ENCODE results near the gene MEIG1.
"Not testable (repeated sequence)": the region's sequence is repeated elsewhere in the genome, so short reads cannot be mapped to it uniquely, and the experiment has no call there.

The MEIG1 gene

GRCh38 chr10:14959221-14960057 lies at the start of gene MEIG1:
TSS of gene MEIG1 (plus strand) at chr10:14959388. CDS start at chr10:14966469, 7,081 bp downstream.
- peak; percentile 48 for DNase-seq

GRCh38 chr10:14910953-14911352 lies 48.2 kb upstream of the MEIG1 start:
- DNase-seq: no peak

- DNase-seq: no peak
Observed at GRCh38 chr10:14911801-14912200, 47.4 kb upstream of the MEIG1 start.

GRCh38 chr10:14916600-14916999 lies 42.6 kb upstream of the MEIG1 start:
- no peak for DNase-seq

GRCh38 chr10:14917827-14918226 lies 41.4 kb upstream of the MEIG1 start:
- no peak for DNase-seq

GRCh38 chr10:14918964-14919363 lies 40.2 kb upstream of the MEIG1 start:
- no peak for DNase-seq

GRCh38 chr10:14924013-14924412 lies 35.2 kb upstream of the MEIG1 start:
- DNase-seq: no peak

- no peak for DNase-seq
Observed at GRCh38 chr10:14925268-14925667, 33.9 kb upstream of the MEIG1 start.

GRCh38 chr10:14926061-14926470 lies 33.1 kb upstream of the MEIG1 start:
- no peak for DNase-seq

GRCh38 chr10:14926722-14927416 lies 32.3 kb upstream of the MEIG1 start:
- DNase-seq: no peak

- DNase-seq: no peak
Observed at GRCh38 chr10:14930610-14931009, 28.6 kb upstream of the MEIG1 start.

- no peak for DNase-seq
Observed at GRCh38 chr10:14936584-14936983, 22.6 kb upstream of the MEIG1 start.

- not testable (repeated sequence) for DNase-seq
Observed at GRCh38 chr10:14938971-14939370, 20.2 kb upstream of the MEIG1 start.

GRCh38 chr10:14942147-14942949 lies 16.8 kb upstream of the MEIG1 start:
- not testable (repeated sequence) for DNase-seq

GRCh38 chr10:14942950-14943338 lies 16.2 kb upstream of the MEIG1 start:
- DNase-seq: not testable (repeated sequence)

- DNase-seq: no peak
Observed at GRCh38 chr10:14945108-14945507, 14.1 kb upstream of the MEIG1 start.

- DNase-seq: no peak
Observed at GRCh38 chr10:14947268-14947667, 11.9 kb upstream of the MEIG1 start.

GRCh38 chr10:14949291-14949690 lies 9.9 kb upstream of the MEIG1 start:
- DNase-seq: no peak

GRCh38 chr10:14952851-14953423 lies 6.3 kb upstream of the MEIG1 start:
- DNase-seq: no peak

GRCh38 chr10:14953424-14954000 lies 5.7 kb upstream of the MEIG1 start:
- no peak for DNase-seq

- peak; percentile 19 for DNase-seq
Observed at GRCh38 chr10:14954001-14954770, 5.0 kb upstream of the MEIG1 start, which contains the start of gene DCLRE1C. TSS of gene DCLRE1C (minus strand) at chr10:14954096. CDS start at chr10:14954010, 86 bp downstream.

- no peak for DNase-seq
Observed at GRCh38 chr10:14954934-14955333, 4.3 kb upstream of the MEIG1 start.

Data from NCI-H524 treated with DMSO at 0.1 percent for 48 hours (cell line).